Activated T-cell treated with anti-CD3 and anti-CD28 coated beads, Interleukin-2, amount 50 U/mL, for 4 hours (primary cell): ENCODE results near the gene CNNM4. TPM values are rescaled to one million over a fixed set of nuclear protein-coding genes. Genes with fewer than 3 reads are reported as not detected.

Experiments
- ATAC-seq, 2 donors: fragments of 200-7000 bp; cut with Tn5 transposase; one replicate each; pipeline ENCODE4 v1.10.0; 2021
- DNase-seq: peaks from one replicate; pipeline ENCODE4 v3.0.0-alpha.2; 2020
- H3K27me3 Mint-ChIP-seq: one replicate; pipeline ENCODE4 v1.8.0; 2021; ENCODE audit warnings: low read depth, mixed read lengths
- H3K36me3 Mint-ChIP-seq: one replicate; pipeline ENCODE4 v1.8.0; 2022; ENCODE audit warnings: mixed read lengths; ENCODE audit not compliant: insufficient read depth
- H3K4me1 Mint-ChIP-seq: one replicate; pipeline ENCODE4 v1.8.0; 2021; ENCODE audit warnings: low read depth, mixed read lengths
- H3K4me3 Mint-ChIP-seq: one replicate; pipeline ENCODE4 v1.8.0; 2021; ENCODE audit warnings: mild to moderate bottlenecking, moderate library complexity, mixed read lengths
- H3K9me3 Mint-ChIP-seq: one replicate; pipeline ENCODE4 v1.8.0; 2021; ENCODE audit warnings: mixed read lengths
- total RNA-seq, 3 donors: library from RNA; stranded (reverse); gene quantifications; one replicate each; pipeline ENCODE4 v1.2.1, GENCODE V29; 2021

Gene CNNM4
- total RNA-seq, 3 donors from 2014 or later: 6.3 to 6.9 (median 6.4) TPM

GRCh38 chr2:96808176-96808837 lies 47.6 kb downstream of the CNNM4 start:
- Mint-ChIP-seq H3K4me1 (peaks cover 29% of the 10 kb centered on the region), H3K36me3 (peaks cover 5% of the 10 kb centered on the region), H3K9me3 (no peaks in the 10 kb centered on the region), H3K27me3 (no peaks in the 10 kb centered on the region), H3K4me3 (no peak overlapping the region)
- no peak for ATAC-seq
- DNase-seq: no peak

GRCh38 chr2:96809216-96809882 lies 48.6 kb downstream of the CNNM4 start:
- peaks cover 5% of the 10 kb centered on the region for H3K36me3 Mint-ChIP-seq
- no peak overlapping the region for H3K4me3 Mint-ChIP-seq
- ATAC-seq: no peak
- H3K9me3 Mint-ChIP-seq: no peaks in the 10 kb centered on the region
- no peak for DNase-seq
- H3K4me1 Mint-ChIP-seq: peaks cover 29% of the 10 kb centered on the region
- no peaks in the 10 kb centered on the region for H3K27me3 Mint-ChIP-seq

GRCh38 chr2:96809951-96810782 lies 49.5 kb downstream of the CNNM4 start:
- Mint-ChIP-seq H3K36me3 (peaks cover 5% of the 10 kb centered on the region), H3K4me1 (peaks cover 30% of the 10 kb centered on the region), H3K9me3 (no peaks in the 10 kb centered on the region), H3K27me3 (no peaks in the 10 kb centered on the region), H3K4me3 (no peak overlapping the region)
- no peak for DNase-seq
- no peak for ATAC-seq

- peaks cover 34% of the 10 kb centered on the region for H3K4me1 Mint-ChIP-seq
- ATAC-seq (no peak), DNase-seq (no peak)
- H3K27me3 Mint-ChIP-seq: no peaks in the 10 kb centered on the region
- H3K4me3 Mint-ChIP-seq: no peak overlapping the region
- no peaks in the 10 kb centered on the region for H3K9me3 Mint-ChIP-seq
- peaks cover 5% of the 10 kb centered on the region for H3K36me3 Mint-ChIP-seq
These were observed 50.1 kb downstream of the CNNM4 start for GRCh38 chr2:96810783-96811192.

- no peak for ATAC-seq
- DNase-seq: no peak
- Mint-ChIP-seq H3K27me3 (no peaks in the 10 kb centered on the region), H3K36me3 (peaks cover 5% of the 10 kb centered on the region), H3K9me3 (no peaks in the 10 kb centered on the region), H3K4me3 (no peak overlapping the region), H3K4me1 (peaks cover 26% of the 10 kb centered on the region)
These were observed 51.2 kb downstream of the CNNM4 start for GRCh38 chr2:96811917-96812316.

GRCh38 chr2:96813656-96814055 lies 53.0 kb downstream of the CNNM4 start:
- Mint-ChIP-seq H3K4me3 (no peak overlapping the region), H3K4me1 (peaks cover 31% of the 10 kb centered on the region), H3K27me3 (no peaks in the 10 kb centered on the region), H3K36me3 (peaks cover 8% of the 10 kb centered on the region), H3K9me3 (no peaks in the 10 kb centered on the region)
- DNase-seq (no peak), ATAC-seq (no peak)

- peak; percentile 0 to 1 for ATAC-seq
- peak overlapping the region; percentile 89 for H3K4me3 Mint-ChIP-seq
- no peaks in the 10 kb centered on the region for H3K27me3 Mint-ChIP-seq
- H3K9me3 Mint-ChIP-seq: no peaks in the 10 kb centered on the region
- H3K36me3 Mint-ChIP-seq: peaks cover 8% of the 10 kb centered on the region
- peak; percentile 22 for DNase-seq
- H3K4me1 Mint-ChIP-seq: peaks cover 48% of the 10 kb centered on the region
These were observed 54.8 kb downstream of the CNNM4 start for GRCh38 chr2:96815326-96816126.

- Mint-ChIP-seq H3K4me3 (peak within 1 kb of the TSS; percentile 89), H3K9me3 (no peaks in the 10 kb centered on the region), H3K27me3 (no peaks in the 10 kb centered on the region), H3K36me3 (peaks cover 7% of the 10 kb centered on the region), H3K4me1 (peaks cover 56% of the 10 kb centered on the region)
- ATAC-seq (peak; percentile 88 to 91), DNase-seq (peak; percentile 94)
These were observed 55.6 kb downstream of the CNNM4 start, which contains the start of gene CNNM3 for GRCh38 chr2:96816127-96816835. TSS of gene CNNM3 (plus strand) at chr2:96816268. CDS start at chr2:96816278, 10 bp downstream.

GRCh38 chr2:96816836-96817702 lies 56.4 kb downstream of the CNNM4 start:
- no peak for DNase-seq
- Mint-ChIP-seq H3K9me3 (no peaks in the 10 kb centered on the region), H3K4me3 (peak overlapping the region; percentile 84), H3K36me3 (peaks cover 7% of the 10 kb centered on the region), H3K4me1 (peaks cover 59% of the 10 kb centered on the region), H3K27me3 (no peaks in the 10 kb centered on the region)
- no peak for ATAC-seq

GRCh38 chr2:96817882-96818281 lies 57.2 kb downstream of the CNNM4 start:
- ATAC-seq (no peak), DNase-seq (no peak)
- H3K36me3 Mint-ChIP-seq: peaks cover 3% of the 10 kb centered on the region
- H3K4me3 Mint-ChIP-seq: peak overlapping the region; percentile 84
- no peaks in the 10 kb centered on the region for H3K27me3 Mint-ChIP-seq
- no peaks in the 10 kb centered on the region for H3K9me3 Mint-ChIP-seq
- H3K4me1 Mint-ChIP-seq: peaks cover 54% of the 10 kb centered on the region

- no peaks in the 10 kb centered on the region for H3K9me3 Mint-ChIP-seq
- H3K4me1 Mint-ChIP-seq: peaks cover 53% of the 10 kb centered on the region
- no peaks in the 10 kb centered on the region for H3K27me3 Mint-ChIP-seq
- peaks cover 3% of the 10 kb centered on the region for H3K36me3 Mint-ChIP-seq
- DNase-seq: no peak
- peak overlapping the region; percentile 84 for H3K4me3 Mint-ChIP-seq
- ATAC-seq: no peak
These were observed 58.6 kb downstream of the CNNM4 start for GRCh38 chr2:96819128-96819875.

- H3K4me3 Mint-ChIP-seq: peak overlapping the region; percentile 47
- H3K27me3 Mint-ChIP-seq: no peaks in the 10 kb centered on the region
- ATAC-seq: no peak
- peaks cover 6% of the 10 kb centered on the region for H3K36me3 Mint-ChIP-seq
- H3K4me1 Mint-ChIP-seq: peaks cover 52% of the 10 kb centered on the region
- H3K9me3 Mint-ChIP-seq: no peaks in the 10 kb centered on the region
- DNase-seq: no peak
These were observed 59.3 kb downstream of the CNNM4 start for GRCh38 chr2:96819876-96820511.
